ENCODE results near the gene GAST.

GRCh38 chr17:41738077-41738800 lies 26.1 kb downstream of the GAST start:
- peak; percentile 97 to 99 (median 98) for TF ChIP-seq CTCF (IDR thresholded peaks at IDR 0.05)
- TF ChIP-seq POLR2A (IDR thresholded peaks at IDR 0.05): no peak
- no peak for TF ChIP-seq EP300 (IDR thresholded peaks at IDR 0.05)

Data from ovary (tissue), 3 donors.